Mononuclear cell (primary cell): ENCODE data around the gene FAM83C. TPM values are rescaled to one million over a fixed set of nuclear protein-coding genes. Genes with fewer than 3 reads are reported as not detected.

Experiments
- H3K27me3 ChIP-seq: 2 replicates; pipeline ENCODE4 v1.6.0; 2011; ENCODE audit warnings: low read length, control low read depth; ENCODE audit not compliant: insufficient read depth
- H3K4me1 ChIP-seq: 2 replicates; pipeline ENCODE4 v1.5.1; 2011; ENCODE audit warnings: mild to moderate bottlenecking, low read length, control low read depth; ENCODE audit not compliant: insufficient read depth
- H3K4me3 ChIP-seq: 2 replicates; pipeline ENCODE4 v1.5.1; 2011; ENCODE audit warnings: mild to moderate bottlenecking, low read length, moderate library complexity
- H3K9me3 ChIP-seq: 2 replicates; pipeline ENCODE4 v1.5.1; 2011; ENCODE audit warnings: low read depth, mild to moderate bottlenecking, control low read depth, low read length
- total RNA-seq: library from RNA; depleted of rRNA; stranded (reverse); fragments of >200 nt; gene quantifications from one replicate; pipeline ENCODE4 v1.2.3, GENCODE V29; 2012

The FAM83C gene
- total RNA-seq = not detected

GRCh38 chr20:35291654-35292503, at the start of gene FAM83C:
TSS of gene FAM83C (minus strand) at chr20:35292425. CDS start at chr20:35292304, 121 bp downstream.
- H3K4me3 ChIP-seq = no peak within 1 kb of the TSS
- no peaks in the 10 kb centered on the region for H3K4me1 ChIP-seq
- H3K27me3 ChIP-seq = no peaks in the 10 kb centered on the region
- no peaks in the 10 kb centered on the region for H3K9me3 ChIP-seq

- H3K27me3 ChIP-seq = no peaks in the 10 kb centered on the region
- H3K4me1 ChIP-seq = peaks cover 10% of the 10 kb centered on the region
- H3K4me3 ChIP-seq = no peak overlapping the region
- no peaks in the 10 kb centered on the region for H3K9me3 ChIP-seq
Measured at GRCh38 chr20:35341366-35342028, 49.3 kb upstream of the FAM83C start.

GRCh38 chr20:35340436-35340835, 48.2 kb upstream of the FAM83C start:
- Histone ChIP-seq H3K9me3 (no peaks in the 10 kb centered on the region), H3K27me3 (no peaks in the 10 kb centered on the region), H3K4me3 (no peak overlapping the region), H3K4me1 (peaks cover 10% of the 10 kb centered on the region)

GRCh38 chr20:35339636-35340035, 47.4 kb upstream of the FAM83C start:
- H3K4me3 ChIP-seq = no peak overlapping the region
- no peaks in the 10 kb centered on the region for H3K27me3 ChIP-seq
- H3K9me3 ChIP-seq = no peaks in the 10 kb centered on the region
- H3K4me1 ChIP-seq = peaks cover 6% of the 10 kb centered on the region

GRCh38 chr20:35339007-35339406, 46.8 kb upstream of the FAM83C start:
- Histone ChIP-seq H3K4me1 (no peaks in the 10 kb centered on the region), H3K27me3 (no peaks in the 10 kb centered on the region), H3K4me3 (no peak overlapping the region), H3K9me3 (no peaks in the 10 kb centered on the region)

GRCh38 chr20:35334311-35335101, 42.3 kb upstream of the FAM83C start:
- H3K4me1 ChIP-seq = no peaks in the 10 kb centered on the region
- no peaks in the 10 kb centered on the region for H3K9me3 ChIP-seq
- H3K4me3 ChIP-seq = no peak overlapping the region
- H3K27me3 ChIP-seq = no peaks in the 10 kb centered on the region

- Histone ChIP-seq H3K27me3 (no peaks in the 10 kb centered on the region), H3K9me3 (no peaks in the 10 kb centered on the region), H3K4me3 (no peak overlapping the region), H3K4me1 (no peaks in the 10 kb centered on the region)
Measured at GRCh38 chr20:35333606-35334005, 41.4 kb upstream of the FAM83C start.

GRCh38 chr20:35332540-35333200, 40.4 kb upstream of the FAM83C start:
- H3K27me3 ChIP-seq = no peaks in the 10 kb centered on the region
- no peak overlapping the region for H3K4me3 ChIP-seq
- H3K4me1 ChIP-seq = no peaks in the 10 kb centered on the region
- H3K9me3 ChIP-seq = no peaks in the 10 kb centered on the region

GRCh38 chr20:35329435-35330139, 37.4 kb upstream of the FAM83C start:
- H3K9me3 ChIP-seq = no peaks in the 10 kb centered on the region
- H3K4me3 ChIP-seq = no peak overlapping the region
- H3K4me1 ChIP-seq = peaks cover 9% of the 10 kb centered on the region
- H3K27me3 ChIP-seq = no peaks in the 10 kb centered on the region

GRCh38 chr20:35328689-35329088, 36.5 kb upstream of the FAM83C start:
- Histone ChIP-seq H3K4me1 (peaks cover 9% of the 10 kb centered on the region), H3K27me3 (no peaks in the 10 kb centered on the region), H3K9me3 (no peaks in the 10 kb centered on the region), H3K4me3 (no peak overlapping the region)

- Histone ChIP-seq H3K4me3 (no peak overlapping the region), H3K27me3 (no peaks in the 10 kb centered on the region), H3K9me3 (no peaks in the 10 kb centered on the region), H3K4me1 (peaks cover 9% of the 10 kb centered on the region)
Measured at GRCh38 chr20:35328095-35328685, 36.0 kb upstream of the FAM83C start.

GRCh38 chr20:35327074-35327976, 35.1 kb upstream of the FAM83C start:
- no peaks in the 10 kb centered on the region for H3K9me3 ChIP-seq
- H3K4me1 ChIP-seq = peaks cover 9% of the 10 kb centered on the region
- no peak overlapping the region for H3K4me3 ChIP-seq
- no peaks in the 10 kb centered on the region for H3K27me3 ChIP-seq

GRCh38 chr20:35326740-35327073, 34.5 kb upstream of the FAM83C start:
- H3K4me1 ChIP-seq = peaks cover 9% of the 10 kb centered on the region
- H3K9me3 ChIP-seq = no peaks in the 10 kb centered on the region
- no peak overlapping the region for H3K4me3 ChIP-seq
- H3K27me3 ChIP-seq = no peaks in the 10 kb centered on the region
